ENCODE results near the gene NFATC1. TPM values are rescaled to one million over a fixed set of nuclear protein-coding genes. Genes with fewer than 3 reads are reported as not detected.

Gene NFATC1
- total RNA-seq, 1 donor from 2014 or later = 52.6 TPM

DNA sequence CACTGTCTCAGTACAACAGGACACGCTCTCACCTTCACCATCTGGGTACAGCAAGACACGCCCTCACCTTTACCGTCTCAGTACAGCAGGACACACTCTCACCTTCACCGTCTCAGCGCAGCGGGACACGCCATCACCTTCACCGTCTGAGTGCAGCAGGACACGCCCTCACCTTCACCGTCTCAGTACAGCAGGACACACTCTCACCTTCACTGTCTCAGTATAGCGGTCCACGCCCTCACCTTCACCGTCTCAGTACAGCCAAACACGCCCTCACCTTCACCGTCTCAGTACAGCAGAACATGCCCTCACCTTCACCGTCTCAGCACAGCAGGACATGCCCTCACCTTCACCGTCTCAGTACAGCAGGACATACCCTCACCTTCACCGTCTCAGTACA is 174.0 kb downstream of the NFATC1 start:
- TF ChIP-seq CTCF (IDR thresholded peaks at IDR 0.05) = no peak
- H3K9me3 Mint-ChIP-seq = peaks cover 5% of the 10 kb centered on the region
- no peaks in the 10 kb centered on the region for H3K27me3 Mint-ChIP-seq
- POLR2A ChIA-PET = no interaction called here
- DNase-seq = no peak
- no peak overlapping the region for H3K4me3 Mint-ChIP-seq
- CTCF ChIA-PET = no interaction called here
- H3K36me3 Mint-ChIP-seq (ENCODE audit: low read depth) = peaks cover 2% of the 10 kb centered on the region
- H3K4me1 Mint-ChIP-seq = peaks cover 1% of the 10 kb centered on the region
- ATAC-seq (ENCODE audit: low read depth) = no peak
- intact Hi-C loops (cut with micrococcal nuclease) = no loop called here
- no peak overlapping the region for H3K27ac Mint-ChIP-seq

GRCh38 chr18:79570266-79571201 is 174.8 kb downstream of the NFATC1 start:
- TF ChIP-seq CTCF (IDR thresholded peaks at IDR 0.05) = no peak
- DNase-seq (no peak), ATAC-seq (ENCODE audit: low read depth) (no peak)
- Mint-ChIP-seq H3K27me3 (no peaks in the 10 kb centered on the region), H3K4me1 (peaks cover 9% of the 10 kb centered on the region), H3K27ac (no peak overlapping the region), H3K4me3 (no peak overlapping the region), H3K36me3 (ENCODE audit: low read depth) (peaks cover 2% of the 10 kb centered on the region), H3K9me3 (peaks cover 5% of the 10 kb centered on the region)
- intact Hi-C loops (cut with micrococcal nuclease) = no loop called here
- CTCF ChIA-PET = no interaction called here
- POLR2A ChIA-PET = no interaction called here

GRCh38 chr18:79571211-79572092 is 175.7 kb downstream of the NFATC1 start:
- POLR2A ChIA-PET = no interaction called here
- H3K9me3 Mint-ChIP-seq = peaks cover 5% of the 10 kb centered on the region
- H3K27ac Mint-ChIP-seq = no peak overlapping the region
- DNase-seq = peak; percentile 6
- peaks cover 2% of the 10 kb centered on the region for H3K36me3 Mint-ChIP-seq (ENCODE audit: low read depth)
- TF ChIP-seq CTCF (IDR thresholded peaks at IDR 0.05) = no peak
- CTCF ChIA-PET = no interaction called here
- ATAC-seq (ENCODE audit: low read depth) = no peak
- H3K27me3 Mint-ChIP-seq = no peaks in the 10 kb centered on the region
- intact Hi-C loops (cut with micrococcal nuclease) = no loop called here
- H3K4me3 Mint-ChIP-seq = no peak overlapping the region
- peaks cover 12% of the 10 kb centered on the region for H3K4me1 Mint-ChIP-seq

- H3K27me3 Mint-ChIP-seq = no peaks in the 10 kb centered on the region
- H3K27ac Mint-ChIP-seq = no peak overlapping the region
- ChIA-PET POLR2A (no interaction called here), CTCF (no interaction called here)
- no peak for ATAC-seq (ENCODE audit: low read depth)
- peaks cover 2% of the 10 kb centered on the region for H3K36me3 Mint-ChIP-seq (ENCODE audit: low read depth)
- no peak for TF ChIP-seq CTCF (IDR thresholded peaks at IDR 0.05)
- intact Hi-C loops (cut with micrococcal nuclease) = no loop called here
- H3K4me1 Mint-ChIP-seq = peaks cover 12% of the 10 kb centered on the region
- DNase-seq = peak; percentile 6
- H3K4me3 Mint-ChIP-seq = no peak overlapping the region
- H3K9me3 Mint-ChIP-seq = peaks cover 5% of the 10 kb centered on the region
Measured at GRCh38 chr18:79572093-79572780, 176.5 kb downstream of the NFATC1 start.

All from activated B cell treated with CpG ODN at 0.5 μM for 24 hours (primary cell).